Liver (tissue), 3 donors: ENCODE measurements around the gene SH2D5.

Source experiments
- ATF3 ChIP-seq: IDR thresholded peaks from 2 replicates; pipeline ENCODE4 v1.6.1; 2016; ENCODE audit warnings: antibody characterized with exemption
- HNF4A ChIP-seq, 2 donors: conservative IDR thresholded peaks; 2 replicates each; pipeline ENCODE4 v1.6.1; 2016; ENCODE audit warnings: antibody characterized with exemption in 2 of 2, mild to moderate bottlenecking in 2 of 2
- HNF4G ChIP-seq: IDR thresholded peaks from 2 replicates; pipeline ENCODE4 v1.6.1; 2016; ENCODE audit warnings: antibody characterized with exemption
- JUND ChIP-seq, 2 donors: IDR thresholded peaks; 2 replicates each; pipeline ENCODE4 v1.6.1; 2016; ENCODE audit warnings: antibody characterized with exemption in 2 of 2
- MAX ChIP-seq: IDR thresholded peaks from 2 replicates; pipeline ENCODE4 v1.6.1; 2016; ENCODE audit warnings: antibody characterized with exemption
- RAD21 ChIP-seq, 2 donors: IDR thresholded peaks; 2 replicates each; pipeline ENCODE4 v1.6.1; 2016; ENCODE audit warnings: antibody characterized with exemption in 2 of 2, mild to moderate bottlenecking in 2 of 2
- REST ChIP-seq: IDR thresholded peaks from 2 replicates; pipeline ENCODE4 v1.6.1; 2016; ENCODE audit warnings: antibody characterized with exemption, mild to moderate bottlenecking
- TAF1 ChIP-seq: conservative IDR thresholded peaks from 2 replicates; pipeline ENCODE4 v1.6.1; 2016; ENCODE audit warnings: antibody characterized with exemption, mild to moderate bottlenecking
- TF ChIP-seq, protein P1 (sequence below): fragments of 150-350 bp; IDR thresholded peaks from 2 replicates; pipeline ENCODE4 v1.5.1; 2017; ENCODE audit warnings: improper control_type of control experiment, low read depth, low read length; ENCODE audit not compliant: missing input control
- donor health status: healthy.
- donor health status: healthy.

DNA sequence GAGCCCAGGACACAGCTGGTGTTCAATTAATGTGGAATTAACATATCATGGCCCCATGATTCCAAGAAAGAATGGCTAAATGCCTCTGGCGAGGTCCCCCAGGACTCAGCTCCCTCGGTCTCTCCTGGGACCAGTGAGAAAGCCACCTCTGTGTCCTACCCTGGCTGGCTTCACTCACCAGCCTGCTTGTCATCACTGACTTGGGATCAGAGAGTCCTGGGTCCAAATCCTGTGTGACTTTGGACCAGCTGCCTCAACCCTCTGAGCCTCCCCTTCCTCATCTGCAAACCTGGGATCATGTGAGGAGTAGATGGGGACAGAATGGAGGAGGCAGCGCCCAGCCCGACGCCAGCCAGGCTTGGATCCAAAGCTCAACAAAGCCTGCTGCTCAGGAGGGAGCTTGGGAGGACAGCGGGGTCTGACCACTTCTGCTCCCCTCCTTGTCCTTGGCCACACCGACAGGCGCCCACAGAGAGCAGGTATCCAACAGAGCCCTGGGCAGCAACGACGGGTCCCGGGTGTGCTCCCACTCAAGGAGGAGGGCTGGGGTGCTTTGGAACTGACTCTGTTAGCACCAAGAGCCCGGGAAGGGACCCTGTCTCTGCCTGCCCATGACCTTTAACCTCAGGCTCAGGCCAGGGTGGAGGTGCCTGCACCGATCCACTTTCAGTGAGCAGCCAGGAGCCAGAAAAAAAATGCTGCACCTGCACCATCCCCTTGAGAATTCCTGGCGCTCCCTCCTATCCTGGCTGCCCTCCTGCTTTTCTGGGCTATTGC, 3.2 kb downstream of the SH2D5 start:
- TF ChIP-seq, protein P1, sequence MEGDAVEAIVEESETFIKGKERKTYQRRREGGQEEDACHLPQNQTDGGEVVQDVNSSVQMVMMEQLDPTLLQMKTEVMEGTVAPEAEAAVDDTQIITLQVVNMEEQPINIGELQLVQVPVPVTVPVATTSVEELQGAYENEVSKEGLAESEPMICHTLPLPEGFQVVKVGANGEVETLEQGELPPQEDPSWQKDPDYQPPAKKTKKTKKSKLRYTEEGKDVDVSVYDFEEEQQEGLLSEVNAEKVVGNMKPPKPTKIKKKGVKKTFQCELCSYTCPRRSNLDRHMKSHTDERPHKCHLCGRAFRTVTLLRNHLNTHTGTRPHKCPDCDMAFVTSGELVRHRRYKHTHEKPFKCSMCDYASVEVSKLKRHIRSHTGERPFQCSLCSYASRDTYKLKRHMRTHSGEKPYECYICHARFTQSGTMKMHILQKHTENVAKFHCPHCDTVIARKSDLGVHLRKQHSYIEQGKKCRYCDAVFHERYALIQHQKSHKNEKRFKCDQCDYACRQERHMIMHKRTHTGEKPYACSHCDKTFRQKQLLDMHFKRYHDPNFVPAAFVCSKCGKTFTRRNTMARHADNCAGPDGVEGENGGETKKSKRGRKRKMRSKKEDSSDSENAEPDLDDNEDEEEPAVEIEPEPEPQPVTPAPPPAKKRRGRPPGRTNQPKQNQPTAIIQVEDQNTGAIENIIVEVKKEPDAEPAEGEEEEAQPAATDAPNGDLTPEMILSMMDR, result no peak
- TF ChIP-seq ATF3 (no peak), REST (no peak), HNF4A (conservative IDR thresholded peaks at IDR 0.05) (no peak), JUND (IDR thresholded peaks at IDR 0.05) (no peak), HNF4G (no peak), TAF1 (no peak), RAD21 (IDR thresholded peaks at IDR 0.05) (no peak), MAX (no peak)
